Superior temporal gyrus (tissue), 1 donor: Measurements from ENCODE around the gene MPZL3.
A peak's percentile ranks its signal among the peaks of the same experiment; 100 is the strongest.
"Not testable (repeated sequence)": the region's sequence is repeated elsewhere in the genome, so short reads cannot be mapped to it uniquely, and the experiment has no call there.

Experiments used
- DNase-seq: peaks from one replicate; pipeline ENCODE4 v3.0.0-alpha.2; 2016; ENCODE audit errors: extremely low spot score

MPZL3 gene

GRCh38 chr11:118212781-118213191 is 39.4 kb downstream of the MPZL3 start:
- no peak for DNase-seq

GRCh38 chr11:118212131-118212725 is 39.9 kb downstream of the MPZL3 start:
- DNase-seq = no peak

- peak; percentile 49 for DNase-seq
Measured at GRCh38 chr11:118211006-118211405, 41.2 kb downstream of the MPZL3 start.

GRCh38 chr11:118210323-118210722 is 41.8 kb downstream of the MPZL3 start:
- no peak for DNase-seq

- DNase-seq = no peak
Measured at GRCh38 chr11:118209033-118209432, 43.1 kb downstream of the MPZL3 start.

GRCh38 chr11:118207079-118207478 is 45.1 kb downstream of the MPZL3 start:
- DNase-seq = no peak

- DNase-seq = no peak
Measured at GRCh38 chr11:118206391-118207031, 45.7 kb downstream of the MPZL3 start.

GRCh38 chr11:118205606-118206378 is 46.4 kb downstream of the MPZL3 start:
- DNase-seq = no peak

GRCh38 chr11:118202599-118203422 is 49.4 kb downstream of the MPZL3 start:
- DNase-seq = no peak

- DNase-seq = no peak
Measured at GRCh38 chr11:118201966-118202365, 50.2 kb downstream of the MPZL3 start.

- no peak for DNase-seq
Measured at GRCh38 chr11:118200901-118201680, 51.1 kb downstream of the MPZL3 start.

- DNase-seq = no peak
Measured at GRCh38 chr11:118200497-118200896, 51.7 kb downstream of the MPZL3 start.

- no peak for DNase-seq
Measured at GRCh38 chr11:118199135-118199534, 53.0 kb downstream of the MPZL3 start.

GRCh38 chr11:118198370-118198769 is 53.8 kb downstream of the MPZL3 start:
- peak; percentile 81 for DNase-seq

GRCh38 chr11:118194835-118195627 is 57.1 kb downstream of the MPZL3 start:
- peak; percentile 87 for DNase-seq

- peak; percentile 36 for DNase-seq
Measured at GRCh38 chr11:118193910-118194566, 58.1 kb downstream of the MPZL3 start.

GRCh38 chr11:118192817-118193216 is 59.3 kb downstream of the MPZL3 start:
- DNase-seq = not testable (repeated sequence)

- not testable (repeated sequence) for DNase-seq
Measured at GRCh38 chr11:118190942-118191506, 61.1 kb downstream of the MPZL3 start.

GRCh38 chr11:118186346-118187107 is 65.6 kb downstream of the MPZL3 start:
- no peak for DNase-seq
